GM23248 (cell line): ENCODE measurements around the gene RPS6KC1.

ENCODE experiments used
- EZH2 ChIP-seq: fragments of 200-600 bp; sonication (generic); IDR thresholded peaks from 2 replicates; pipeline ENCODE4 v1.6.1; 2018; ENCODE audit warnings: antibody characterized with exemption, mild to moderate bottlenecking; ENCODE audit not compliant: insufficient read depth, poor library complexity, severe bottlenecking
- EZH2phosphoT487 ChIP-seq: fragments of 200-600 bp; sonication (generic); IDR thresholded peaks from 2 replicates; pipeline ENCODE4 v1.6.1; 2018; ENCODE audit warnings: antibody characterized with exemption, moderate library complexity, mild to moderate bottlenecking, low read depth; ENCODE audit not compliant: insufficient read depth

- TF ChIP-seq EZH2 (no peak), EZH2phosphoT487 (no peak)
These were observed 74.6 kb downstream of the RPS6KC1 start for GRCh38 chr1:213125643-213126042.
